ENCODE data around the gene TRPV2.

GRCh38 chr17:16448490-16448889 lies 33.1 kb downstream of the TRPV2 start:
- TF ChIP-seq GATA2 (IDR thresholded peaks at IDR 0.05; ENCODE audit: low read depth, low read length) (no peak), GATA3 (IDR thresholded peaks at IDR 0.05; ENCODE audit: low read depth, low read length) (no peak)
